GM15510 (cell line): ENCODE data around the gene EFCAB12.

Source experiments
- POLR2A ChIP-seq: IDR thresholded peaks from 3 replicates; pipeline ENCODE4 v1.6.1; 2011; ENCODE audit warnings: borderline replicate concordance; ENCODE audit not compliant: insufficient read length; ENCODE audit errors: extremely low read depth

The EFCAB12 gene

DNA sequence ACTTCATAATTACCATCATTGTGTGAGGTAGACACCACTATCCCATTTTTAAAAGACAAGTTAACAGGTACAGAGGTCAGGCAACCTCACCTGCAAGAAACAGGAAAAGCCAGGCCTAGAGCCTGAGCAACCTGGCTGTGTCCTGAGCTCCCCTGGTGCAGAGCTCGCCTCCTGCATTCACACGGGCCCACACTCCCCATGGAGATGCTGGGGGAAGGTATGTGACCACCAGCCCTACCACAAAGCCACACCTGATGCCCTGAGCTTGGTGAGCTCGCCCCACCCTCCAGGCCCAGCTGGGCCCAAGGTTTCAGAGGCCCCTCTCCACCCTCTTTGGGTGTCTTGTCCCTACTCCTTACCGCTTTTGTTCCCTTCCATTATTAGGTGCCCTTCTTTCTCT lies 1.2 kb upstream of the EFCAB12 start:
- no peak for TF ChIP-seq POLR2A

DNA sequence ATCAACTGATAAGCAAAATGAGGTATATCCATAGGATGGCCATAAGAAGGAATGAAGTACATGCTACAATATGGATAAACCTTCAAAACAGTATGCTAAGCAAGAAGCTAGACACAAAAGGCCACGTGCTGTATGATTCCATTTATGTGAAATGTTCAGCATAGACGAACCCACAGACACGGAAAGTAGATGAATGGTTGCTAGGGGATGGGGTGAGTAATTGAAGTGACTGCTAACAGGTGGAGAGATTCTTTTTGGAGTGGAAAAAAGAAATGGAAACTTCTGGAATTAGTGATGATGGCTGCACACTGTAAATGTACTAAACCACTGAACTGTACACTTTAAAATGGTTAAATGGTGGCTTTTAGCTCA lies 630 bp upstream of the EFCAB12 start:
- TF ChIP-seq POLR2A: no peak

DNA sequence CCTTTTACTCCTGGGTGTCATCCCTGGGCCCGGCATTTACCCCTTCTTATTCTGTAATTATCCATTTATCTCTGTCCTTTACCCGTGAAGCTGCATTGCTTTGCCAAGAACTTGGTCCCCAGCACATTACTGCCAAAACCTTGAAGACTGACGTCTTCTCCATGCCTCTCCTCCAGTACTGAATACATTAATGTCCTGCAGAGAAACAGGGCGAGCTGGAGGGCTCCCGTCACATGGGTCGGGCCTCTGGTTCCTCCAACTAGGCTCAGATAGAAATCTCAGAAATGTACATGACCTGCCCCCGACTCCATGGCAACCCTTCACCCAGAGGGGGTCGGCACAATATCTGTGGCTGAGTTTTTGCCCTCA lies 445 bp downstream of the EFCAB12 start:
- no peak for TF ChIP-seq POLR2A

DNA sequence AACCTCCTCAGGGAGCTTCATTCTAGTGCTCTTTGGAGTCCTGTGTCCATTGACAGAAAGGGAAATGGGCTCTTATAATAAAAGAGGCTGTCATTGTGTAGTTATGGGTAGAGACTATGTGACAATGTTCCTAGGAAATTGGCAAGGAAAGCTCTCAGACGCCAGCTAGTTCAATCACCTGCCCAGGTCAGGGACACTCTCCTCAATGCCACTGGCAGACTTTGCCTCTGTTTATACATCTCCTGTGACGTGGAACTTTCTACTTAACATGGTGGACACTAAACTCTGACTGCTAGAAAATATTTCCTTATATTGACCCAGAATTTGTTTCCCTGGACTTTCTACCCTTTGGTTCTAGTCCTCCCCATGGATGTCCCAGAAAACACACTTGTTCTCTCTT lies 2.8 kb downstream of the EFCAB12 start:
- no peak for TF ChIP-seq POLR2A

DNA sequence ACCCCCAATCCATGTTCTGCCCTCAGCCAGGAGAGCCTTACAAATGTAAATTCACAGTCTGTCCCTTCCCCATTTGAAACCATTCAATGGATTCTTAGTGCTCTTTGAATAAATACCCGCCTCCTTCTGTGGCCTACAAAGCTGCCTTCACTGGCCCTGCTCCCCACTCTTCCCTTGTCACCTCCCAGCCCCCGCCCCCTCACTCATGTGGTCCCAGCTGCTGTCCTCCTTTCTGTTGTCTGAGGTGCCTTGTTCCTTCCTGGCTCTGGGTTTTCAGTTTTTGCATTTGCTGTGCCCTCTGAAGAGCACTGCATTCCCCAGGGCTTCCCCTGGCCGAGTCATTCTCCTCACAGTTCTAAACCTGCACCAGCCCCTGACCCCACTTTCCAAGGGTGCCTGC lies 3.2 kb downstream of the EFCAB12 start:
- no peak for TF ChIP-seq POLR2A

DNA sequence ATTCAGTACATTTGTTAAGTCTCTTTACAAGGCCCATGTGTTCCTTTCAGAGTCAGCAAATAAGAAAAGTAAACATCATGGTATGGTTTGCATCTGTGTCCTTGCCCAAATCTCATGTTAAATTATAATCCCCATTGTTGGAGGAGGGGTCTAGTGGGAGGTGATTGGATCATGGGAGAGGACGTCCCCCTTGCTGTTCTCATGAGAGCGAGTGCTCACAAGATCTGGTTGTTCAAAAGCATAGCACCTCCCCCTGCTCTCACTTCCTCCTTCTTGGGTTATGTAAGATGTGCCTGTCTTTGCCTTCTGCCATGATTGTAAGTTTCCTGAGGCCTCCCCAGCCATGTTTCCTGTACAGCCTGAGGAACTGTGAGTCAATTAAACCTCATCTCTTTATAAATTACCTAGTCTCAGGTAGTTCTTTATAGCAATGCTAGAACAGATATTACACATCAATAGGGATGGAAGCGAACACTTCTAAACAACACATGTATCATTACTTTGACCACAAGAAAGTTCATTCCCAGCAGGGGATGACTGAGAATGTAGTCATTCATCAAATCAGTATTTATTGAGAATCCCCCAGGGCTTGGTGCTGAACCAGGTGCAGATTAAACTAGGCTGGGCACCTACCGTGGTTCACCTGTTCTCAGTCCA lies 4.1 kb downstream of the EFCAB12 start:
- TF ChIP-seq POLR2A: no peak

DNA sequence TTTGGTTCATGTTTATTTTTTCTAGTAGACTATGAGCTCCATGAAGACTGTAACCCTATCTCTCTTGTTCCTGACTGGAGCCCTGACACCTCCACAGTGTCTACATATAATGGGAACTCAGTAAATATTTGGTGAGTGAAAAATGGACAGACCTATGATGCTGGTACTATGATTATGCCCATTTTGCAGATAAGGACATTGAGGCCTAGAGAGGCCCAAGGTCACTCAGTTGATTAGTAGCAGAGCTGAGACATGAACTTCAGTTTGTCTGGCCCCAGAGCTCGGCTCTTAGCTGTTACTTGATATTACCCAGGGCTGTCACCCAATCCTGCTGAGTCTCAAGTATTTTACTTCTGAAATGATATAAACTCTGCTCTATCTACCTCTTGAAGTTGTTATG lies 5.5 kb downstream of the EFCAB12 start:
- no peak for TF ChIP-seq POLR2A

DNA sequence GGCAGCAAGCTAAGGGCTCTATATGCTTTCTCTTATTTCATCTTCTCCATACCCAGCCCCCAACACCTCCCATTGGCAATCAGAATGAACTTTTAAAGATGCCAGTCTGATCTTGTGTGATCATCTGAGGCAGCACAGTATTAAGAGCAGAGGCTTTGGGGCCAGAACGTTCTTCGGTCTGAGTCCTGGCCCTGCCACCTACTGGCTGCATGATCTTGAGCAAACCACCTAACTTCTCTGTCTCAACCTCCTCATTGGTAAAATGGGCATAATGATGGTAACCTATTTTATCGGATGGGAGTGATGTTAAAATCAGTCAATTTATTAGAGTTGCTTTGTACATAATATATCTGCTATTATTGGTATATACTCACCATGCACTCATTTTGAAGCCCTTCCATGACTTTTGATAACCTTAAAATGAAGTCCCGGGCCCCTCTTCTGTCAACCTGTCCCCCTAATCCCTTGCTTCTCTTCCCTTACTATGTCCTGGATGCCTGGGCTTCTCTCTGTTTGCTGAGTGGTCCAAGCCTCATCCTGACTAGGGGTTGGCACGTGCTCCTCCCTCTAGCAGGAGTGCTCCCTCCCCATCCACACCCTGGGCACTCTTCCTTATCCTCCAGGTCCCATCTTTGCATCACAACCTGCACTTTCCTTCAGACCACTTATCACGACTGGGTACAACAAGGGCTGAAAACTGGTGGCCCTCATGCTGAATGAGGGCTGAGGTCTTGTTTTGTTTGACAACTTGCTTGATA lies 6.3 kb downstream of the EFCAB12 start:
- no peak for TF ChIP-seq POLR2A

DNA sequence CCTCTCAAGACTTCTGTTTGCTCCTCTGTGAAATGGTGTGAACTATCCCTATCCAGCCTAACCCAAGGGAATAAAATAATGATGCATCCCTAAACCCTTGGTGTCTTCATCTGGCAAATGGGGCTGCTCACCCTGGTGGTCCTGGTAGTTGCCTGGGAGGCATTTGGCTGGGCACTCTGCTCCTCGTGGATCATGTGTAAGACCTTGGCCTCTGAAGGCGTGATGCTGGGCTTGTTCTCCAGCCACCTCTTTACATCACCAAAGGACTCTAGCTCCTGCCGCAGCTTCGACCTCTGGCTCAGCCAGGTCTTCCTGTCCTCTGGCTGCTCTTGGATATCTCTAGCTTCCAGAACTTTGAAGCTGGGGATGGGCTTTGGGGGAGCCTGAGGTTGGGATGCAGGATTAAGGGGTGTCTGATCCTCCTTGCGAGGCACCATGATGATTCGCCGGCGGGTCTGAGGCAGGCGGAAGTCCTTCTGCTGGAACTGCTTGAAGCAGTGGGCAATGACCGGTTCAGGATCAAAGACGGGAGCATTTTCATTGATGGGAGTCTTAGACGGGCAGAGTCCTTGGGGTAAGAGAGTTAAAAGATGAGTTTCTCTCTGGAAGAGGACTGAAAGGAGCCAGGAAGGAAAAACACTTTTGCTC lies 7.1 kb downstream of the EFCAB12 start:
- no peak for TF ChIP-seq POLR2A

DNA sequence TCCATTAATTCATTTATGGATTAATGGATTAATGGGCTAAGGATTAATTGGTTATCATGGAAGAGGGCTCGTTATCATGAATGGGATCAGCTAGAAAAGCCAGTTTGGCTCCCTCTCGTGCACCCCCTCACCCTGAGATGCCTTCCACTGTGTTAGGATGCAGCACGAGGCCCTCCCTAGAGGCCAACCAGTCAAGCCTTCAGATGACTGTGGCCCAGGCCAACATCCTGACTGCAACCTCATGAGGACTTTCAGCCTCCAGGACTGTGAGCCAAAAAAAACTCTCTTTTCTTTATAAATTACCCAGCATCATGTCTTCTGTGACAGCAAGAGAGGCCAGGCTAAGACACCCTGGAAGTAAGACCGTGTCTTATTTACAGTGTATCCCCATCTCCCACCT lies 9.0 kb downstream of the EFCAB12 start:
- no peak for TF ChIP-seq POLR2A

DNA sequence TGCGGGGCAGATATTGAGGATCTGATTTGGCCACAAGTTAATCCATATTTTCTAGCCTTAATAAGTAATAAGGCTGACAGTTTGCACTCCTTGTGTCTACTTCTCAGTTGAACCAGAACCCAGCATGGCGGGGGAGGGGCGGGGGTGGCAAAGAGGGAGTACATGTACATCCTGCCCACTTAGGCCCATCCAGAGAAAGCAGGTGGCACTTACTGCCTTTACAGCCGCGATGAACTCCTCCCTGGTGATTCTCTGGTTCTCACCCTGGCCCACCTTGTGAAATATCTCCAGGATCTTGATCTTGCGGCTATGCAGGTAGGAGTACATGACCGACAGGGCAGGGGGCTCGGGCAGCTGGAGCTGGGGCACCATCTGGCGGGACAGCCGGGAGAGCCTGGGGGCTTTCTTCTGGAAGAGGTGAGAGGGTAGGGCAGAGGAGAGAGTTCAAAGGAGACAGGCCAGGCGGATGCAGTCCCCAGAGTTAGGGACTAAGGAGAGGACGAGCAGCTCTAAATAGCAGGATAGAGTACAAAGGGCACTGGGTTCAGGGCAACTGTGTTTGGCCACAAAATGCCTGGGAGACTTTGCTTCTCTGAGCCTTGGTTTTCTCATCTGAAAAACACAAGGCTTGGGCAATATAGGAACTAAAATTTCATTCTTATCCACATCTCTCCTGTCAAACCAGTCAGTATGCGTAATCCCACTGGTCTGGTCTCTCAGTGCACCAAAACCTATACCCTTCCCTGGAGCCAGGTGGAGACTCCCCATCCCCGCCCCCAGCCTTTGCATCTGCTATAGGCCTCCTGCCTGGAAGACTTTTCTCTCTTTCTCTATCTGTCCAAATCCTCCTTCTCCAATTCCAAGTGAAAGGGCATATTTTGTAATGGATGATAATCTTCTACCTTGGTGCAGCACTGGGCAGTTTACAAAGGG lies 10.1 kb downstream of the EFCAB12 start:
- no peak for TF ChIP-seq POLR2A

DNA sequence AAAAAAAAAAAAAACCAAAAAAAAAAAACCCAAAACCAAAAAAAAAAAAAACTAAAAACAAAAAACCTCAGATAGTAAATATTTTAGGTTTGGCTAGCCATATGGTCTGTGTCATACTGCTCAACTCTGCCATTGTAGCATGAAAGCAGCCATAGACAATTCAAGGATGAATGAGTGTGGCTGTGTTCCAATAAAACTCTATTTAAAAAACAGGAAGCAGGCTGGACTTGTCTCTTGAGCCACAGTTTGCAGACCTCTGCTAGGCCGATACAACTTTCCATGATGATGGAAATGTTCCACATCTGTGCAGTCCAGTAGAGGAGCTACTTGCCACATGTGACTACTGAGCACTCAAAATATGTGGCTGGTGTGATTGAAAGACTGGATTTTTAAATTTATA lies 11.1 kb downstream of the EFCAB12 start:
- TF ChIP-seq POLR2A: no peak

DNA sequence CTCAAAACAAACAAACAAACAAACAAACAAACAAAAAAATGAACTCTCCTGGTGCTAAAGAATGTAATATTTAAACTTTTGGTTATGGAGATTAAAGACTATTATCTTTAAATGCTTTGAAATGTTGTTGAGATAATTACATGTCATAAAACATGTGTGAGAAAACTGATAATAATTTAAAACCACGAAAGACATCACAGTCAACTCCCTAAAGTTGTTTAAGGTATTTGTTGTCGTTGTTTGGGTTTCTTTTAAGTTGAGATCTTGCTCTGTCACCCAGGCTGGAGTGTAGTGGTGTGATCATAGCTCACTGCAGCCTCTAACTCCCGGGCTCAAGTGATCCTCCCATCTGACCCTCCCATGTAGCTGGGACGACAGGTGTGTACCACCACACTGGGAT lies 12.0 kb downstream of the EFCAB12 start:
- TF ChIP-seq POLR2A: no peak

DNA sequence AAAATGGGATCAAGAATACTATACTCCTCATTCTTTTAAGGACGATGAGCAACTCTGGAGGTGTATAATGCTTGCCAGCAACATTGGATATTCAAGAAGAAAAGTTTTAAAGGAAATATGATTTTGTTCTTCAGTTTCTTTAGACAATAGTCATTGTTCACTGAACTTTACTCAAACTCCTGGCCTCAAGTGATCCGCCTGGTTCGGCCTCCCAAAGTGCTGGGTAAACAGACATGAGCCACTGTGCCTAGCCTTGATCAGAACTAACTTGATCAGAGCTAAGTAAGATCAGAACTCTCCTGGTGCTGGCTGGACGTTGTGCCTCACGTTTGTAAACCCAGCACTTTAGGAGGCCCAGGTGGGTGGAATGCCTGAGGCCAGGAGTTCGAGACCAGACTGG lies 12.6 kb downstream of the EFCAB12 start:
- TF ChIP-seq POLR2A: no peak

DNA sequence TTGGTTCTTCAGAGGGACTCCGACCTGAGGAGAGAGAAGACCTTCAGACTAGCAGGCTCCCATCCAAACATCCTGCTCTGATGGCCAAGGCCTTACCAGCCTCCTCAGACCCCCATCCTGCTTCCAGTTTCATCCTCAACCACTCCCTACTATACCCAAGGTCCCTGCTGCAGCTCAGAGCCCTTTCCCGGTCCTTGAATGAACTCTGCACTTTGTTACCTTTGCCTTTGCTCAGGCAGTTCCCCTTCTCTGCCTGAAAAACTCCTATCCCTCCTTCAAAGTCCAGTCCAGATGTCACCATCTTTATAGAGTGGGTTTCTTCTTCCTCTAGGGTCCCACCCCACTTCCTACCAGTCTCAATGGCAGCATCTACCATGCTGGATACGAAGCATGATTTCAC lies 13.1 kb downstream of the EFCAB12 start:
- TF ChIP-seq POLR2A: no peak
